Measurements from ENCODE around the gene DPP6. TPM values are rescaled to one million over a fixed set of nuclear protein-coding genes. Genes with fewer than 3 reads are reported as not detected.

Gene DPP6
- total and polyA plus RNA-seq, 8 donors = 1.0 to 11.2 (median 2.6) TPM

DNA sequence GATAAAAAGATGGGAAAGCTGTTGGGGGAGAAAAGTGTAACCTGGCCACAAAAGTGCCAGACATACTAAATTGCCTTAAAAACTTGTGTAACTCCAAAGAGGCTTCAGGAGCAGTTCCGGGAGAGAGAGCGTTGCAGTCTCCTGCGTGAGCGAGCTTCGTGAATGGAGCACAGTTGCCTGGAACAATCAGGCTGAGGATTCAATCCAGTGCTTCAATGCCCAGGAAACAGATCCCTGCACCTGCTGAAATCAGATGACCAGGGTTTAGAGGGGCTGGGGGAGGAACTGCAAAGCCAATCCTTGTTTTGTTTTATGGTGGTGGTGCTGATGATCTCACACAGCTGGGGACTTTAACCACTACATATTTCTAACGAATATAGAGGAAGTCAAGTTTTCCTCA, 398.3 kb downstream of the DPP6 start:
- intact Hi-C loops (cut with DNase I) = no loop called here
- Histone ChIP-seq H3K4me3 (no peak overlapping the region), H3K4me1 (no peaks in the 10 kb centered on the region), H3K27me3 (no peaks in the 10 kb centered on the region), H3K36me3 (no peaks in the 10 kb centered on the region), H3K27ac (no peak overlapping the region), H3K9me3 (no peaks in the 10 kb centered on the region)
- ATAC-seq (no peak), DNase-seq (no peak), FAIRE-seq (no peak)
- TF ChIP-seq, protein P1, sequence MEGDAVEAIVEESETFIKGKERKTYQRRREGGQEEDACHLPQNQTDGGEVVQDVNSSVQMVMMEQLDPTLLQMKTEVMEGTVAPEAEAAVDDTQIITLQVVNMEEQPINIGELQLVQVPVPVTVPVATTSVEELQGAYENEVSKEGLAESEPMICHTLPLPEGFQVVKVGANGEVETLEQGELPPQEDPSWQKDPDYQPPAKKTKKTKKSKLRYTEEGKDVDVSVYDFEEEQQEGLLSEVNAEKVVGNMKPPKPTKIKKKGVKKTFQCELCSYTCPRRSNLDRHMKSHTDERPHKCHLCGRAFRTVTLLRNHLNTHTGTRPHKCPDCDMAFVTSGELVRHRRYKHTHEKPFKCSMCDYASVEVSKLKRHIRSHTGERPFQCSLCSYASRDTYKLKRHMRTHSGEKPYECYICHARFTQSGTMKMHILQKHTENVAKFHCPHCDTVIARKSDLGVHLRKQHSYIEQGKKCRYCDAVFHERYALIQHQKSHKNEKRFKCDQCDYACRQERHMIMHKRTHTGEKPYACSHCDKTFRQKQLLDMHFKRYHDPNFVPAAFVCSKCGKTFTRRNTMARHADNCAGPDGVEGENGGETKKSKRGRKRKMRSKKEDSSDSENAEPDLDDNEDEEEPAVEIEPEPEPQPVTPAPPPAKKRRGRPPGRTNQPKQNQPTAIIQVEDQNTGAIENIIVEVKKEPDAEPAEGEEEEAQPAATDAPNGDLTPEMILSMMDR (IDR thresholded peaks at IDR 0.05) = no peak
- 55 to 59% methylated on average over 6 of the region's 6 CpGs for WGBS, 2 donors

DNA sequence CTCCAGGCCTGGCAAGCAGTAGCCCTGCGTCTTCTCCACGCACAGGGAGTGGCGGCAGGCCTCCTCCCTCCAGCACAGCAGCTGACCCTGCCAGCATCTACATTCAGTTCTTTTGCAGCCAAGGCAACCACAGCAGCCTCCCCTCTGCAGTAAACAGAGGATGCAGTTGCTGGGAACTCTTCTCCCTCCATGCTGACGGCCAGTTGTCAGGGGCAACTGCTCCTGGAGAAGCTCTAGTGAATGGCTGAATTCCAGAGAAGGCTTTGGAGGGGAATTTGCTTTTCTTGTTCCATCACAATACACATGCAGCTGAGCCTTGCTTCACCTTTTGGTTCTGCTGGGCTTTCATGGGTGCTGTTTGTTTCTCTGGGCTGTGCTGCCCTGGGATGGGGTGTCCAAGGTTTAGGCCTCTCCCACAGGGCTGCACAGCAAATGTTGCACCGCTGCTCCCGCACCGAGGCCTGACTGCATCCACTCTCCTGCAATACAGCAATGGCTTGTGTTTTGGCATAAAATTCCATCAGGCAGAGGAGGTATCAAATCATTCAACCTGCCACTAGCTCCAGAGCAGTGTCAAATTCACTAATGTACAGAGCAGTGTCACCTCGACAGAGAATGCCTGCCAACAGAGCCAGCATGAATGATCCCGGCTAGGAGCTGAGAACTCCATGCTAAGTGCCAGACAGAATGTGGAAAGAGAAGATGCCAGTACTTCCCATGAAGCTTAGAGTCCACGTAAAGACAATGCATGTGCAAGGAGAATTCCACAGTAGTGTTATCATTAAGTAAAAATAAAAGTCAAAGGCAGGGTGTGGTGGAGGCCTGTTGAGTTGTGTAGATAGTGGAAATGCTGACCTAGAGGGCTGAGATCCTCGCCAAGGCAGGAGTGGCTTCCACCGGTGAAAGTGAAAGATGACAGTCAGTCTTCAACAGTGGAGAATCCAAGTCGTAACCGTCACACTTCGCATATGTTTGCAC, 399.6 kb downstream of the DPP6 start:
- WGBS, 2 donors = 74 to 83% methylated on average over 15 of the region's 15 CpGs
- no peak for DNase-seq

DNA sequence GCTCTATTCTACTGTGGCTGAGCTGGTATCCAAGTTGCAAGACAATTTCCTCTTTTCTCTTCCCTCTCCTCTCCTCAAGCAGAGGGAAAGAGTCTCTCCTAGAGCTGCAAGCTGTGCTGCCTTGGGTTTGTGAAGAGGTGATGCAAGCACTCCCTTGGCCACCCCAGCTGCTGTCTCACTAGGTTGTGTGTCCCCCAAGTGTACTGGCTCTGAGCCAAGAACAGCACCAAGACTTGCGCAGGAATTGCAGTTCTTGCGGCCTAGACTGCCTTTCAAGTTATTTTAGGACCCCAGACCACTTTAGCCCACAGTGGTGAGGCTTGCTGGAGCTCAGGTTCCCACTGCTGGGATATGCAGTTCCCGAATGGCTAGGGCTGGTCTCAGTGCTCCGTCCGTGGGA, 411.6 kb downstream of the DPP6 start:
- intact Hi-C loops (cut with DNase I) = no loop called here
- FAIRE-seq = no peak
- TF ChIP-seq, protein P1 (IDR thresholded peaks at IDR 0.05) = no peak

More for the DNA sequence above, 399.6 kb downstream of the DPP6 start:
- no peaks in the 10 kb centered on the region for H3K4me1 ChIP-seq
- H3K9me3 ChIP-seq = no peaks in the 10 kb centered on the region
- H3K36me3 ChIP-seq = no peaks in the 10 kb centered on the region
- H3K27ac ChIP-seq = no peak overlapping the region
- ATAC-seq = no peak
- intact Hi-C loops (cut with DNase I) = no loop called here
- TF ChIP-seq, protein P1 (IDR thresholded peaks at IDR 0.05) = no peak
- FAIRE-seq = no peak
- no peak overlapping the region for H3K4me3 ChIP-seq
- no peaks in the 10 kb centered on the region for H3K27me3 ChIP-seq

DNA sequence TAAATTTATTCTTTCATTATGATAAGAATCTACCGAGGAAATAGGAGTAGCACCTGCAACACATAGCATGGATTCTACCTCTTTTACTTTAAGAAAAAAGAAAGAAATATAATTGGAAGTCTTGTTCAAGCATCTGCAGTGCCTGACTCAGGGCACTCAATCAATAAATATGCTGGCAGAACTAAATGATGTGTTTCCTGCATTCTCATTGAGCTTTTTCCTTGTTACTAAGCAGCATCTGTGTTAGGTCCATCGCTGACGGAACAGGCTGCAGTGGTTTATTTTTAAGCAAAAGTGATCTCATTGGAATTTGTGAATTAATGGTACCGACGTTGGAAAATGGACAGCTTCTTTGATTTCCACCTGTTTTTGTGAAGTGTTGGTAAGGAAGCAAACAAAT, 417.5 kb downstream of the DPP6 start:
- no peak overlapping the region for H3K4me3 ChIP-seq
- H3K4me1 ChIP-seq = no peaks in the 10 kb centered on the region
- no peaks in the 10 kb centered on the region for H3K36me3 ChIP-seq
- no peak overlapping the region for H3K27ac ChIP-seq
- ATAC-seq = no peak
- intact Hi-C loops (cut with DNase I) = no loop called here
- WGBS, 2 donors = 31 to 37% methylated on average over 5 of the region's 5 CpGs
- no peak for DNase-seq
- H3K9me3 ChIP-seq = no peaks in the 10 kb centered on the region
- TF ChIP-seq, protein P1 (IDR thresholded peaks at IDR 0.05) = no peak
- no peak for FAIRE-seq
- no peaks in the 10 kb centered on the region for H3K27me3 ChIP-seq

More for the DNA sequence above, 411.6 kb downstream of the DPP6 start:
- 80 to 92% methylated on average over 5 of the region's 5 CpGs for WGBS, 2 donors
- no peak overlapping the region for H3K4me3 ChIP-seq
- ATAC-seq (no peak), DNase-seq (no peak)
- no peaks in the 10 kb centered on the region for H3K9me3 ChIP-seq
- no peaks in the 10 kb centered on the region for H3K4me1 ChIP-seq
- H3K27me3 ChIP-seq = no peaks in the 10 kb centered on the region
- H3K36me3 ChIP-seq = no peaks in the 10 kb centered on the region
- no peak overlapping the region for H3K27ac ChIP-seq

DNA sequence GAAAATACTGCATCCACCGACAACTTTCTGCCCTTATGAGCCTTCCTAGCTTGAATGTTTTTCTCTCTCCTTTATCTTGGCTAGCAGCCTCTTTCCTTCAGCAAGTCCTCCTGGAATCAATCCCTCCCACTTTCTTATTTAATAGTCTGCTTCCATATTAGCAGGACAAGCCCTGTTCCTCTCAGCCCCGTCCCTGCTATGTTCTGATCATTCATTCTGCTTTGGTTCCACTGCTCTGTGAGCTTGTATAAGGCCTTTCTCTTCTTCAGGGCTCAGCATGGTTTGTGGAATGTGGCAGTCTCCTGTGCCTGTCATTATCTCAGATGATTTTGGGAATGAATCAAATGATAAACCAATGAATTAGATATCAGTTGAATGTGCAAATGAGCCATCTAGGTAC, 420.1 kb downstream of the DPP6 start:
- TF ChIP-seq, protein P1 (IDR thresholded peaks at IDR 0.05) = no peak
- H3K4me3 ChIP-seq = no peak overlapping the region
- DNase-seq (no peak), FAIRE-seq (no peak), ATAC-seq (no peak)
- H3K9me3 ChIP-seq = no peaks in the 10 kb centered on the region
- no peaks in the 10 kb centered on the region for H3K4me1 ChIP-seq
- WGBS, 2 donors = 57 to 74% methylated on average over 2 of the region's 2 CpGs
- intact Hi-C loops (cut with DNase I) = no loop called here
- no peak overlapping the region for H3K27ac ChIP-seq
- no peaks in the 10 kb centered on the region for H3K36me3 ChIP-seq
- H3K27me3 ChIP-seq = no peaks in the 10 kb centered on the region
